ENCODE data around the gene LHB. TPM values are rescaled to one million over a fixed set of nuclear protein-coding genes. Genes with fewer than 3 reads are reported as not detected.

Gene LHB
- total RNA-seq, 1 experiment from 2014 or later: not detected

- H3K9ac ChIP-seq (ENCODE audit: extremely low read depth, insufficient read length, low read length): no peak overlapping the region
- H4K91ac ChIP-seq (ENCODE audit: insufficient read length, low read depth, low read length): no peak overlapping the region
- H4K8ac ChIP-seq (replicated peaks; ENCODE audit: insufficient read length, low read depth, low read length): no peak overlapping the region
- H4K5ac ChIP-seq (ENCODE audit: insufficient read length, low read depth, low read length): no peak overlapping the region
- H2AFZ ChIP-seq (ENCODE audit: low read length): no peak overlapping the region
- H3K56ac ChIP-seq (ENCODE audit: insufficient read length, low read depth, low read length): no peak overlapping the region
- Mint-ChIP-seq H3K4me1 (no peaks in the 10 kb centered on the region), H3K36me3 (ENCODE audit: insufficient read depth in 1 of 3, low read depth in 3 of 3) (peaks cover 31 to 84% (median 81%) of the 10 kb centered on the region in 3 experiments; a peak in 6 of 7 replicates), H3K27me3 (ENCODE audit: low read depth) (no peaks in the 10 kb centered on the region), H3K4me3 (no peak overlapping the region), H3K9me3 (no peaks in the 10 kb centered on the region), H3K27ac (no peak overlapping the region)
- H3K18ac ChIP-seq (ENCODE audit: insufficient read length, low read depth, low read length): no peak overlapping the region
- H3K9me3 ChIP-seq (ENCODE audit: control insufficient read depth, low read depth, low read length): no peaks in the 10 kb centered on the region
- no peak overlapping the region for H3K14ac ChIP-seq (ENCODE audit: insufficient read depth, low read length)
- H3T11ph ChIP-seq (ENCODE audit: low read length): no peak overlapping the region
- H3K23me2 ChIP-seq (ENCODE audit: insufficient read length, low read depth, low read length, poor library complexity, severe bottlenecking): no peaks in the 10 kb centered on the region
- no peaks in the 10 kb centered on the region for H3K4me1 ChIP-seq (ENCODE audit: insufficient read depth, low read length)
- no peaks in the 10 kb centered on the region for H3K27me3 ChIP-seq (ENCODE audit: insufficient read depth, low read length)
- no peak for DNase-seq
- no peaks in the 10 kb centered on the region for H3K79me2 ChIP-seq (ENCODE audit: insufficient read depth, low read length)
- H3K27ac ChIP-seq (ENCODE audit: insufficient read length, low read depth, low read length): no peak overlapping the region
- no peaks in the 10 kb centered on the region for H4K20me1 ChIP-seq (ENCODE audit: control insufficient read depth, insufficient read depth, insufficient read length)
- no peak overlapping the region for H3K23ac ChIP-seq (ENCODE audit: insufficient read length, low read depth, low read length)
- no CpG with 5 or more reads among the region's 17 CpGs for WGBS (ENCODE audit: extremely low coverage, insufficient read length, low lambda C conversion rate)
- H2BK5ac ChIP-seq (ENCODE audit: insufficient read length, low read length): no peak overlapping the region
- H3K4me2 ChIP-seq (ENCODE audit: insufficient read depth, insufficient read length, low read length): no peak overlapping the region
- no peak overlapping the region for H3K4ac ChIP-seq (ENCODE audit: low read depth, low read length)
- H2BK15ac ChIP-seq (ENCODE audit: low read depth, low read length): no peak overlapping the region
- H2BK20ac ChIP-seq (ENCODE audit: low read depth, low read length, poor library complexity, severe bottlenecking): no peak overlapping the region
- TF ChIP-seq CTCF (conservative IDR thresholded peaks at IDR 0.05): no peak
- H2BK12ac ChIP-seq (ENCODE audit: insufficient read length, low read depth, low read length): no peak overlapping the region
- H2BK120ac ChIP-seq (ENCODE audit: low read depth, low read length, poor library complexity, severe bottlenecking): no peak overlapping the region
- no peaks in the 10 kb centered on the region for H3K79me1 ChIP-seq (ENCODE audit: insufficient read depth, low read depth, low read length, poor library complexity, severe bottlenecking)
- H2AK5ac ChIP-seq (ENCODE audit: insufficient read length, low read length): no peak overlapping the region
These were observed 5.7 kb downstream of the LHB start for GRCh38 chr19:49011194-49011593.
